ENCODE measurements around the gene MAN1A1.

The MAN1A1 gene

GRCh38 chr6:119325559-119326265, 23.8 kb downstream of the MAN1A1 start:
- no peak for DNase-seq

GRCh38 chr6:119324718-119325117, 24.8 kb downstream of the MAN1A1 start:
- DNase-seq = no peak

GRCh38 chr6:119323931-119324330, 25.6 kb downstream of the MAN1A1 start:
- DNase-seq = peak in 3 of 4 experiments; percentile 25 to 46 (median 42)

GRCh38 chr6:119323478-119323877, 26.1 kb downstream of the MAN1A1 start:
- DNase-seq = no peak

- no peak for DNase-seq
These were observed 26.7 kb downstream of the MAN1A1 start for GRCh38 chr6:119322715-119323350.

GRCh38 chr6:119322034-119322433, 27.5 kb downstream of the MAN1A1 start:
- DNase-seq = peak in 2 of 4 experiments; percentile 37 to 44

- no peak for DNase-seq
These were observed 29.9 kb downstream of the MAN1A1 start for GRCh38 chr6:119319694-119320093.

GRCh38 chr6:119318730-119319129, 30.8 kb downstream of the MAN1A1 start:
- DNase-seq = no peak

GRCh38 chr6:119318176-119318575, 31.4 kb downstream of the MAN1A1 start:
- DNase-seq = no peak

- DNase-seq = no peak
These were observed 32.6 kb downstream of the MAN1A1 start for GRCh38 chr6:119317007-119317406.

- DNase-seq = peak; percentile 15 to 43 (median 32)
These were observed 34.7 kb downstream of the MAN1A1 start for GRCh38 chr6:119314885-119315272.

- peak; percentile 46 to 70 (median 61) for DNase-seq
These were observed 35.4 kb downstream of the MAN1A1 start for GRCh38 chr6:119313937-119314884.

- DNase-seq = peak; percentile 48 to 80 (median 74)
These were observed 36.7 kb downstream of the MAN1A1 start for GRCh38 chr6:119312875-119313338.

- DNase-seq = no peak
These were observed 37.1 kb downstream of the MAN1A1 start for GRCh38 chr6:119312441-119312840.

GRCh38 chr6:119311514-119312142, 37.9 kb downstream of the MAN1A1 start:
- DNase-seq = no peak

GRCh38 chr6:119310486-119311036, 39.0 kb downstream of the MAN1A1 start:
- DNase-seq = peak; percentile 69 to 86 (median 78)

- peak in 3 of 4 experiments; percentile 5 to 47 (median 32) for DNase-seq
These were observed 40.4 kb downstream of the MAN1A1 start for GRCh38 chr6:119308991-119309657.

GRCh38 chr6:119308048-119308570, 41.5 kb downstream of the MAN1A1 start:
- DNase-seq = peak in 2 of 4 experiments; percentile 22 to 28

- no peak for DNase-seq
These were observed 42.5 kb downstream of the MAN1A1 start for GRCh38 chr6:119307056-119307455.

GRCh38 chr6:119306396-119306968, 43.1 kb downstream of the MAN1A1 start:
- DNase-seq = no peak
